Mesenchymal stem cell (in vitro differentiated cells and primary cell): ENCODE measurements around the gene FAM107A.
A peak's percentile ranks its signal among the peaks of the same experiment; 100 is the strongest.

Source experiments
- DNase-seq: peaks from one replicate; pipeline ENCODE4 v3.0.0-alpha.2; 2013
- H2AFZ ChIP-seq: one replicate; pipeline ENCODE4 v1.6.1; 2013; ENCODE audit warnings: low read depth, mild to moderate bottlenecking, control low read depth, inconsistent platforms, low read length, moderate library complexity
- H2AK5ac ChIP-seq: 2 replicates; pipeline ENCODE4 v1.6.1; 2013; ENCODE audit warnings: low read length, moderate library complexity, mild to moderate bottlenecking, inconsistent platforms; ENCODE audit not compliant: severe bottlenecking
- H2BK120ac ChIP-seq: one replicate; pipeline ENCODE4 v1.6.1; 2013; ENCODE audit warnings: low read depth, mild to moderate bottlenecking, inconsistent platforms, low read length, moderate library complexity
- H2BK12ac ChIP-seq, 2 experiments: one replicate each; pipeline ENCODE4 v1.6.1; 2013; ENCODE audit warnings: inconsistent platforms in 2 of 2, low read length in 2 of 2, mild to moderate bottlenecking in 2 of 2, moderate library complexity in 2 of 2, control low read depth in 1 of 2
- H2BK15ac ChIP-seq: one replicate; pipeline ENCODE4 v1.6.1; 2013; ENCODE audit warnings: mild to moderate bottlenecking, low read depth, inconsistent platforms; ENCODE audit not compliant: poor library complexity, severe bottlenecking
- H2BK5ac ChIP-seq: 2 replicates; pipeline ENCODE4 v1.6.1; 2013; ENCODE audit warnings: low read depth, mild to moderate bottlenecking, low read length, control low read depth, inconsistent platforms; ENCODE audit not compliant: poor library complexity, severe bottlenecking
- H3K14ac ChIP-seq, 2 experiments: one replicate each; pipeline ENCODE4 v1.6.1; 2013; ENCODE audit warnings: inconsistent platforms in 2 of 2, low read length in 2 of 2, control low read depth in 1 of 2, mild to moderate bottlenecking in 1 of 2, moderate library complexity in 1 of 2
- H3K18ac ChIP-seq, 2 experiments: one replicate each; pipeline ENCODE4 v1.6.1; 2013; ENCODE audit warnings: inconsistent platforms in 2 of 2, low read length in 2 of 2, control low read depth in 1 of 2, low read depth in 1 of 2, mild to moderate bottlenecking in 1 of 2
- H3K23ac ChIP-seq, 2 experiments: one replicate each; pipeline ENCODE4 v1.6.1; 2013; ENCODE audit warnings: inconsistent platforms in 2 of 2, low read length in 2 of 2, mild to moderate bottlenecking in 2 of 2, moderate library complexity in 2 of 2, control low read depth in 1 of 2
- H3K27ac ChIP-seq: 2 replicates; pipeline ENCODE4 v1.5.1; 2013; ENCODE audit warnings: mild to moderate bottlenecking, moderate library complexity, low read length, control low read depth, inconsistent platforms; ENCODE audit not compliant: poor library complexity, severe bottlenecking
- H3K27me3 ChIP-seq, 2 experiments: 2 replicates each; pipeline versions ENCODE4 v1.6.1 to v1.7.0; 2013; ENCODE audit warnings: low read length in 2 of 2, mild to moderate bottlenecking in 2 of 2, moderate library complexity in 2 of 2, control low read depth in 1 of 2, inconsistent platforms in 1 of 2; ENCODE audit not compliant: control insufficient read depth in 1 of 2, insufficient read depth in 1 of 2
- H3K36me3 ChIP-seq, 2 experiments: 2 replicates each; pipeline versions ENCODE4 v1.6.1 to v1.7.0; 2013; ENCODE audit warnings: low read length in 2 of 2, control low read depth in 1 of 2, inconsistent platforms in 1 of 2, low read depth in 1 of 2, mild to moderate bottlenecking in 1 of 2; ENCODE audit not compliant: insufficient read depth in 2 of 2, control insufficient read depth in 1 of 2
- H3K4ac ChIP-seq, 2 experiments: one replicate each; pipeline ENCODE4 v1.6.1; 2013; ENCODE audit warnings: inconsistent platforms in 2 of 2, low read length in 2 of 2, mild to moderate bottlenecking in 2 of 2, moderate library complexity in 2 of 2, control low read depth in 1 of 2, low read depth in 1 of 2
- H3K4me1 ChIP-seq: 2 replicates; pipeline ENCODE4 v1.6.1; 2013; ENCODE audit warnings: low read depth, low read length, control low read depth; ENCODE audit not compliant: control insufficient read depth, insufficient read depth
- H3K4me2 ChIP-seq: 2 replicates; pipeline ENCODE4 v1.6.1; 2013; ENCODE audit warnings: low read length, mild to moderate bottlenecking, inconsistent platforms; ENCODE audit not compliant: poor library complexity, severe bottlenecking
- H3K4me3 ChIP-seq, 2 experiments: 2 replicates each; pipeline versions ENCODE4 v1.5.1 to v1.7.0; 2013; ENCODE audit warnings: low read length in 2 of 2, mild to moderate bottlenecking in 2 of 2, control low read depth in 1 of 2, low read depth in 1 of 2; ENCODE audit not compliant: insufficient read depth in 1 of 2
- H3K79me1 ChIP-seq: replicated peaks from 2 replicates; pipeline ENCODE4 v1.6.1; 2013; ENCODE audit warnings: mild to moderate bottlenecking, control low read depth, low read length, inconsistent platforms; ENCODE audit not compliant: poor library complexity, severe bottlenecking
- H3K9ac ChIP-seq: 2 replicates; pipeline ENCODE4 v1.7.0; 2013; ENCODE audit warnings: mild to moderate bottlenecking, low read length, moderate library complexity
- H3K9me3 ChIP-seq: 2 replicates; pipeline ENCODE4 v1.7.0; 2013; ENCODE audit warnings: mild to moderate bottlenecking, low read length; ENCODE audit not compliant: control insufficient read depth
- H4K8ac ChIP-seq: one replicate; pipeline ENCODE4 v1.6.1; 2013; ENCODE audit warnings: inconsistent platforms, mild to moderate bottlenecking, low read length, moderate library complexity
- H4K91ac ChIP-seq: one replicate; pipeline ENCODE4 v1.6.1; 2013; ENCODE audit warnings: mild to moderate bottlenecking, low read length, inconsistent platforms
- WGBS: methylation state at CpG from one replicate; pipeline ENCODE4 v1.1.7; 2013; ENCODE audit warnings: mixed read lengths; 5-methylcytosine and 5-hydroxymethylcytosine counted together

The FAM107A gene

DNA sequence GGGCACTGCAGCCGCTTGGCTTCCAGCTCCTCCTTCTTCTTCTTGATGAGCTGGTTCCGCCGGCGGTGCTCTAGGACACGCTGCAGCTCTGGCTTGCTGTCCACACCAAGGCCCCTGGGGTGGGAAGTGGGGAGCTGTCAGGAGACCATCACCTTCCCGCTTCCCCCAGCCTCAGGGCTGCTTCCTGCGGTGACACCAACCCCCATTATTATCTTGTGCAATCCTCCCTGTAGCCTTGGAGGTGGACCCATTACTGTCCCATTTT is 10.0 kb downstream of the FAM107A start:
- H3K4me3 ChIP-seq, result peak overlapping the region in 1 of 2 experiments; percentile 16
- no peak overlapping the region for H3K4ac ChIP-seq
- no peak overlapping the region for H2AFZ ChIP-seq
- no peak overlapping the region for H2BK12ac ChIP-seq
- no peaks in the 10 kb centered on the region for H3K27me3 ChIP-seq
- no peaks in the 10 kb centered on the region for H3K79me1 ChIP-seq
- H3K9me3 ChIP-seq, result no peaks in the 10 kb centered on the region
- no peak overlapping the region for H2BK120ac ChIP-seq
- no peak overlapping the region for H3K9ac ChIP-seq
- no peak overlapping the region for H2BK15ac ChIP-seq
- no peak overlapping the region for H3K23ac ChIP-seq
- H3K4me2 ChIP-seq, result no peak overlapping the region
- no peak overlapping the region for H4K91ac ChIP-seq
- WGBS, result 94% methylated on average over 3 of the region's 7 CpGs
- H3K27ac ChIP-seq, result no peak overlapping the region
- H2AK5ac ChIP-seq, result peak overlapping the region; percentile 44
- H4K8ac ChIP-seq, result no peak overlapping the region
- no peak overlapping the region for H2BK5ac ChIP-seq
- DNase-seq, result no peak
- H3K14ac ChIP-seq, result no peak overlapping the region
- no peaks in the 10 kb centered on the region for H3K36me3 ChIP-seq
- H3K18ac ChIP-seq, result no peak overlapping the region
- peaks cover 7% of the 10 kb centered on the region for H3K4me1 ChIP-seq

DNA sequence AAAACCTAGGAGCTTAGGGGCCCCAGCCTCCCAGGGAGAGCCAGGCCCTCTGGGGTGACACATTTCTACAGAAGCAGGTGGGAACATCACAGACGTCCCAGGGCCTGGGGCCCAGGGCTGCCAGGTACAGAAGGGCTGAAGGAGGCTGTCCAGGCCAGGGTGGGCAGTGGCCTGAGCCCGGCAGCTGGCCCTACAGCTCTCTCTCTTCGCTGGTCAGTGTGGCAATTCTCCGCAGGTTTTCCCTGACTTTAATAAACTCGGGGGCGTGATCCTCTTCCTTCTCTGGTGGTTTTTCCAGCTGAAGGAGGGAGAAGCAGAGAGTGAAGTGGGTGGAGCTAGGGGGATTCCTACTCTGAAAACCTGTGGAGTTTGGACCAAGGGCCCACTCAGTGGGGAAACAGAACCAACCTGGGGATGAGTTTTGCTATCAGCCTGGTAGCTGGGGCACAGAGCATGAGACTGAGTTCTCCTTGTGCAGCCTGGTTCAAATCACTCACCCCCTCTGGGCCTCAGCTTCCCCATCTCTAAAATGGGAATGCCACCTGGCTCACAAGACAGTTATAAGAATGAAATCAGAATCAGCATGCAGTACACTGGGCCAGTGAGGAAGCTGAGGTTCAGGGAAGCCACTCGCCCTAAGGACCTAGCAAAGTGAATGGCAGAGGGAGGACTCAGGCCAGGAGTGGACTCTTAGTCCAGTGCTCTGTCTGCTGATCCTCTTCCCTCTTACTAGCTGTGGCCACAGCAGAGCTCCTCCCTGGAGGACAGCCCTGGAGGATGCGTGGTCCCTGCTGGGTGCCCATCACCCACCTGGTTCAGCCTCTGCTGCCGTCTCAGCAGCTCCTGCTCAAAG is 10.6 kb downstream of the FAM107A start:
- Histone ChIP-seq H4K8ac (no peak overlapping the region), H2BK5ac (no peak overlapping the region), H3K27ac (no peak overlapping the region), H3K23ac (no peak overlapping the region), H4K91ac (no peak overlapping the region), H2BK120ac (no peak overlapping the region), H3K27me3 (no peaks in the 10 kb centered on the region), H3K4ac (no peak overlapping the region), H3K4me3 (peak overlapping the region in 1 of 2 experiments; percentile 16), H2BK12ac (no peak overlapping the region), H3K9me3 (no peaks in the 10 kb centered on the region), H2BK15ac (no peak overlapping the region), H3K18ac (no peak overlapping the region), H3K36me3 (no peaks in the 10 kb centered on the region), H3K4me2 (no peak overlapping the region), H3K79me1 (no peaks in the 10 kb centered on the region), H3K4me1 (peaks cover 7% of the 10 kb centered on the region), H2AFZ (no peak overlapping the region), H2AK5ac (peak overlapping the region; percentile 44), H3K9ac (no peak overlapping the region), H3K14ac (no peak overlapping the region)
- DNase-seq, result no peak
- 94% methylated on average over 8 of the region's 9 CpGs for WGBS

DNA sequence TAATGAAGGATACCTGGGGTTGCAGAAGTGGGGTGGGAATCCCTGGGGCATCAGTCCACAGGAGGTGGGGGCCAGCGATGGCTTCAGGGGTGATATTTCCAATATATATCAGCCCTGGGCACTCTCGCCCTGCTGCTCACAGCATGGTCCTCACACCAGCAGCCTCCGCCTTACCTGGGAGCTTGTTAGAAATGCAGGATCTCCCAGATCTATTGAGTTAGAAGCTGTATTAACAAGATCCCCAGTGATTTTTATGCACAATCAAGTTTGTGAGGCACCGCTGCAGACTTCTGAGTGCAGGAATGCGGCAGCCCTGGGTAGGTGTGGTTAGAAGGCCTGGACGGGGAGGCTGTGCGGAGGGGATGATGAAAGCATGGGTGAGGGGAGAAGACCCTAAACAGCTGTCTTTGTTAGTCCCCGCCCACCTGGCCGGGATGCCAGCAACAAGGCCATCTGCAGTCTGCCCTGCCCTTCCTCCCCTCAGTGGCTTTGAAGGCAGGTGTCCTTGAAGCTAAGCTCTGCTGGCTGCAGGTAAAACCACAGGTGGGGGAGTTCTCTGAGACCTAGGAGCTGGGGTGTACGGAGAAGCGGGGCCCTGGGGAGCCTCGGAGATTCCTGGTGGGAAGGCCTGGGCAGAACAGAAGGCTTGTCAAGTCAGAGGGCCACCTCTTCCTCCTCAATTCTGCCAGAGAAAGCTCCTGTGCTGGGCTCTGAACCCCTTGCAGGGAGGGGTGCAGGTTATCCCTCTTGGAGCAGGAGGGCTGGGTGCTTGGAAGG is 11.4 kb downstream of the FAM107A start:
- peaks cover 10% of the 10 kb centered on the region for H3K4me1 ChIP-seq
- no peak for DNase-seq
- H3K9ac ChIP-seq, result no peak overlapping the region
- no peak overlapping the region for H3K18ac ChIP-seq
- H4K91ac ChIP-seq, result no peak overlapping the region
- no peak overlapping the region for H3K4me2 ChIP-seq
- no peaks in the 10 kb centered on the region for H3K27me3 ChIP-seq
- no peak overlapping the region for H2BK15ac ChIP-seq
- no peak overlapping the region for H3K27ac ChIP-seq
- no peak overlapping the region for H3K4ac ChIP-seq
- H2BK12ac ChIP-seq, result no peak overlapping the region
- H3K79me1 ChIP-seq, result no peaks in the 10 kb centered on the region
- no peak overlapping the region for H3K14ac ChIP-seq
- no peak overlapping the region for H2BK120ac ChIP-seq
- no peaks in the 10 kb centered on the region for H3K9me3 ChIP-seq
- WGBS, result 77% methylated on average over 12 of the region's 12 CpGs
- H3K23ac ChIP-seq, result no peak overlapping the region
- no peak overlapping the region for H2BK5ac ChIP-seq
- H3K4me3 ChIP-seq, result no peak overlapping the region
- H2AFZ ChIP-seq, result no peak overlapping the region
- no peaks in the 10 kb centered on the region for H3K36me3 ChIP-seq
- H2AK5ac ChIP-seq, result no peak overlapping the region
- H4K8ac ChIP-seq, result no peak overlapping the region

DNA sequence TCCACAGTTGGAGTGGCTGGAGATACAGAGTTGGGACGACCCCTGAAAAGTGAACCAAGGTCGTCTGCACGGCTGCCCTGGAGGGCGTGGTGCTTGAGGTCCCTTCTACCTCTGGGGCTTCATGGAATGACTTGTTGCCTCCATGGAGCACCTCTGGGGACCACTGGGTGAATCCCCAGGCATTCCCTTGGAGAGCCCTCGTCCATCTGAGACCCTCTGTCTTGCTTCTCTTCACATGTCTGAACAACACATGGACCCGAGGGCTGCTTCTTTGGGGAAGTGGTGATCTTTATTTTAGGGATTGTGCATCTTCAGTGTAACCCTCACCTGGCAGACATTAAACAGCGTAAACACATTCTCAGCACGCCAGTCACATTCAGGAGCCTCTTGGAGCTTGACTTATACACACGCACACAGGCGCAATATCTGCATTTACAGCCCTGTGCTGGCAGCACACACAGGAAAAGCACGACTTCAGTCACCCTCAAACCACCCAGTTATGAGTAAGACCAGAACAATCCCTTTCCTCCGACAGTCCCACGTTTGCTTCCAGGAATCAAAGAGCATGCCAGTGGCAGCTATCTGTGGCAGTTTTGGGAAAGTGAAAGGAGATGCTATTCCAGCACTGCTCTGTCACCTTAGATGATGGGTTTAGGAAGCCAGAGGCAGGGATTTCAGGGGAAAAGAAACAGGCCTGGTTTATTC is 12.6 kb downstream of the FAM107A start:
- H2BK15ac ChIP-seq, result no peak overlapping the region
- no peak overlapping the region for H3K23ac ChIP-seq
- H2BK5ac ChIP-seq, result no peak overlapping the region
- H3K4me1 ChIP-seq, result peaks cover 10% of the 10 kb centered on the region
- no peaks in the 10 kb centered on the region for H3K27me3 ChIP-seq
- H3K36me3 ChIP-seq, result no peaks in the 10 kb centered on the region
- H3K27ac ChIP-seq, result no peak overlapping the region
- H3K4ac ChIP-seq, result no peak overlapping the region
- no peak overlapping the region for H3K9ac ChIP-seq
- 46% methylated on average over 11 of the region's 13 CpGs for WGBS
- H3K4me3 ChIP-seq, result no peak overlapping the region
- DNase-seq, result peak; percentile 68
- H4K8ac ChIP-seq, result no peak overlapping the region
- no peaks in the 10 kb centered on the region for H3K9me3 ChIP-seq
- H2BK120ac ChIP-seq, result no peak overlapping the region
- H3K14ac ChIP-seq, result no peak overlapping the region
- no peak overlapping the region for H2BK12ac ChIP-seq
- no peaks in the 10 kb centered on the region for H3K79me1 ChIP-seq
- H4K91ac ChIP-seq, result peak overlapping the region; percentile 7
- H3K4me2 ChIP-seq, result no peak overlapping the region
- peak overlapping the region; percentile 27 for H2AK5ac ChIP-seq
- no peak overlapping the region for H3K18ac ChIP-seq
- no peak overlapping the region for H2AFZ ChIP-seq
